Cardiac muscle cell (in vitro differentiated cells and primary cell): Measurements from ENCODE around the gene MAP3K12. TPM values are rescaled to one million over a fixed set of nuclear protein-coding genes. Genes with fewer than 3 reads are reported as not detected.
A peak's percentile ranks its signal among the peaks of the same experiment; 100 is the strongest.
"Not testable (repeated sequence)": the region's sequence is repeated elsewhere in the genome, so short reads cannot be mapped to it uniquely, and the experiment has no call there.

ENCODE experiments used
- DNase-seq, 2 donors: peaks; one replicate each; pipeline versions ENCODE4 v3.0.0 to v3.0.0-alpha.2; 2010 to 2017; ENCODE audit warnings: low read depth in 1 of 2, low spot score in 1 of 2
- H3K27ac ChIP-seq: fragments of 200-600 bp; sonication (generic); 2 replicates; pipeline ENCODE4 v1.5.1; 2016
- H3K27me3 ChIP-seq: fragments of 200-600 bp; sonication (generic); 2 replicates; pipeline ENCODE4 v1.6.0; 2016; ENCODE audit warnings: control low read depth
- H3K36me3 ChIP-seq: fragments of 200-600 bp; sonication (generic); 2 replicates; pipeline ENCODE4 v1.5.1; 2016; ENCODE audit warnings: control low read depth
- H3K4me1 ChIP-seq: fragments of 200-600 bp; sonication (generic); 2 replicates; pipeline ENCODE4 v1.8.1; 2017; ENCODE audit warnings: low read depth, mild to moderate bottlenecking, mixed run types
- H3K4me3 ChIP-seq: fragments of 200-600 bp; sonication (generic); 2 replicates; pipeline ENCODE4 v1.5.1; 2016; ENCODE audit warnings: mild to moderate bottlenecking
- H3K9me3 ChIP-seq: fragments of 200-600 bp; sonication (generic); 2 replicates; pipeline ENCODE4 v1.5.1; 2017; ENCODE audit warnings: low read depth, mild to moderate bottlenecking, control low read depth
- polyA plus RNA-seq: library from polyadenylated mRNA; unstranded; fragments of >200 nt; fragmentation: Nextera tagmentation; extraction: Ambion mirVana; gene quantifications from 2 replicates; pipeline ENCODE4 v1.2.1, GENCODE V29; 2016
- total RNA-seq: library from RNA; depleted of rRNA; stranded (reverse); fragments of >200 nt; gene quantifications from 2 replicates; pipeline ENCODE4 v1.2.3, GENCODE V29; 2016
- TF ChIP-seq, protein P1 (sequence below): IDR thresholded peaks from 2 replicates; pipeline ENCODE4 v1.5.1; 2012; ENCODE audit warnings: low read depth, mild to moderate bottlenecking, low read length

The MAP3K12 gene
- total and polyA plus RNA-seq, 2 experiments from 2014 or later = 15.1 to 26.1 TPM

DNA sequence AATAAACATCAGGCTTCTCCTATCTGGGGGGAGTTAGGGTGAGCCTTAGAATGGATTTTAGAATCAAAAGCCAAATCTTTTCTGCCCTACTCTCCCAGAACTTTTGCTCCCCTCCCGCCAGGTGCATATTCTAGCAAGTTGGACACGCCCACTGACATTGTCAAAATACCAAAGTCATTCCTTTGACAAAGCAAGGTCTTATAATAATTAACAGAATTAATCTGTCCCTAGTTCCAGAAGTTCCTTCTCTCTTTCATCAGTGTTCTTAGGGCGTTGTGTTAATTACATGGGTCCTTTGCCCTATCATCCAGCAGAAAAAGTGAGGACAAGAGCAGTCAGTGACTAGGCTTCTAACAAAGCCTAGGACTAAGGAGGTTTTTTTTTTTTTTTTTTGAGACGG is 55.3 kb downstream of the MAP3K12 start:
- Histone ChIP-seq H3K4me1 (peaks cover 5% of the 10 kb centered on the region), H3K36me3 (no peaks in the 10 kb centered on the region), H3K27me3 (no peaks in the 10 kb centered on the region), H3K27ac (no peak overlapping the region), H3K9me3 (no peaks in the 10 kb centered on the region), H3K4me3 (no peak overlapping the region)
- TF ChIP-seq, protein P1, sequence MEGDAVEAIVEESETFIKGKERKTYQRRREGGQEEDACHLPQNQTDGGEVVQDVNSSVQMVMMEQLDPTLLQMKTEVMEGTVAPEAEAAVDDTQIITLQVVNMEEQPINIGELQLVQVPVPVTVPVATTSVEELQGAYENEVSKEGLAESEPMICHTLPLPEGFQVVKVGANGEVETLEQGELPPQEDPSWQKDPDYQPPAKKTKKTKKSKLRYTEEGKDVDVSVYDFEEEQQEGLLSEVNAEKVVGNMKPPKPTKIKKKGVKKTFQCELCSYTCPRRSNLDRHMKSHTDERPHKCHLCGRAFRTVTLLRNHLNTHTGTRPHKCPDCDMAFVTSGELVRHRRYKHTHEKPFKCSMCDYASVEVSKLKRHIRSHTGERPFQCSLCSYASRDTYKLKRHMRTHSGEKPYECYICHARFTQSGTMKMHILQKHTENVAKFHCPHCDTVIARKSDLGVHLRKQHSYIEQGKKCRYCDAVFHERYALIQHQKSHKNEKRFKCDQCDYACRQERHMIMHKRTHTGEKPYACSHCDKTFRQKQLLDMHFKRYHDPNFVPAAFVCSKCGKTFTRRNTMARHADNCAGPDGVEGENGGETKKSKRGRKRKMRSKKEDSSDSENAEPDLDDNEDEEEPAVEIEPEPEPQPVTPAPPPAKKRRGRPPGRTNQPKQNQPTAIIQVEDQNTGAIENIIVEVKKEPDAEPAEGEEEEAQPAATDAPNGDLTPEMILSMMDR = no peak
- DNase-seq = no peak

DNA sequence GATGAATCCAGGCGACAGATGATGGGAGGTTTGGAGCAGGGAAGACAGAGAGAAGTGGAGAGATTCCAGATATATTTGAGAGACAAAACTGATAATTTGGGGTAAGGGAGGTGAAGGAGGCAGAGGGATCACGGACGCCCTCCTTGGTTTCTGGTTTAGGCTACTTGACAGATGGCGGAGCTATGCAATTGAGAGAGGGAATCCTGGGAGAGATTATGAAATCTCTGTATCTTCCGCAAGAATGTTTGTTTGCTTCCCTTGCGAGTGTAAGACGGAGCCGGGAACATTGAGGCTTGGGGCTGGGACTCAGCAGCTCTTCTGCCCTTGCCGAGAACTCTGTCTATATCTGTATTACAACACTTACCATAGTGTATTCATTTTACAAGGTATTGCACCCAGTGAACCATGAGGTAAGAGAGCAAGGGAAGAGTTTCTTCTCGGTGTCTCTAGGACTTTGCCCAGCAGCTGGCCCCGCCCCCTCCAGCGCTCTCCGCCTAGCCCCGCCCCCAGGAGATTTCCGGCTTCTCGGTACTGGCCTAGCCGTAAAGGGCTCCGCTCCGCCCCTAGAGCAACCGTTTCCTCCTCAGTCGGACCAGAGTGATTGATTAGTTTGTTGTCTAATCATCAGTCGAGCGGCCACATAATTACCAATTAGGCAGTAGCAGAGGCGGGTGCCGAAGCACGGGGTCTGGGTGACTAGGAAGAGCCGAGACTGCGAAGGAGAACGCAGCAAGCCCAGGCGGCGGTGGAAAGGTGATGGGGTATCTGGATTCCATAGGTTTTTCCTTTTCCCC is 58.0 kb downstream of the MAP3K12 start, which contains the start of gene PRR13:
Gene PRR13 (plus strand): TSS at position 695 of the 794 bp plus-strand sequence. CDS start 981 bp downstream, outside the sequence.
- no peaks in the 10 kb centered on the region for H3K9me3 ChIP-seq
- H3K4me3 ChIP-seq = peak within 1 kb of the TSS; percentile 80
- DNase-seq = peak; percentile 100
- H3K27me3 ChIP-seq = no peaks in the 10 kb centered on the region
- H3K27ac ChIP-seq = peak within 1 kb of the TSS; percentile 93
- peaks cover 5% of the 10 kb centered on the region for H3K4me1 ChIP-seq
- TF ChIP-seq, protein P1 = no peak
- H3K36me3 ChIP-seq = no peaks in the 10 kb centered on the region

GRCh38 chr12:53439582-53439981 is 59.7 kb downstream of the MAP3K12 start:
- not testable (repeated sequence) for DNase-seq, H3K27ac ChIP-seq, H3K4me1 ChIP-seq

GRCh38 chr12:53435326-53435725 is 63.9 kb downstream of the MAP3K12 start:
- H3K27ac ChIP-seq, DNase-seq, H3K36me3 ChIP-seq, H3K4me3 ChIP-seq, H3K27me3 ChIP-seq, H3K4me1 ChIP-seq, H3K9me3 ChIP-seq: not testable (repeated sequence)

More at GRCh38 chr12:53439582-53439981, 59.7 kb downstream of the MAP3K12 start:
- not testable (repeated sequence) for H3K27me3 ChIP-seq, H3K4me3 ChIP-seq, H3K36me3 ChIP-seq, H3K9me3 ChIP-seq

GRCh38 chr12:53431187-53431586 is 68.1 kb downstream of the MAP3K12 start:
- H3K4me1 ChIP-seq = peaks cover 31% of the 10 kb centered on the region
- H3K4me3 ChIP-seq = no peak overlapping the region
- TF ChIP-seq, protein P1 = no peak
- H3K27ac ChIP-seq = peak overlapping the region; percentile 60
- no peak for DNase-seq
- H3K9me3 ChIP-seq = no peaks in the 10 kb centered on the region
- H3K27me3 ChIP-seq = no peaks in the 10 kb centered on the region
- H3K36me3 ChIP-seq = no peaks in the 10 kb centered on the region

GRCh38 chr12:53430116-53430515 is 69.1 kb downstream of the MAP3K12 start:
- Histone ChIP-seq H3K4me3 (no peak overlapping the region), H3K4me1 (peaks cover 42% of the 10 kb centered on the region), H3K27ac (no peak overlapping the region), H3K9me3 (no peaks in the 10 kb centered on the region), H3K27me3 (no peaks in the 10 kb centered on the region), H3K36me3 (no peaks in the 10 kb centered on the region)
- no peak for DNase-seq
- TF ChIP-seq, protein P1 = no peak

Other genes with a start within 250 kb of the MAP3K12 start
- 7.8 and 23.9 TPM in 2 replicates for gene ESPL1, start 231.2 kb downstream of the MAP3K12 start, total RNA-seq
- 1.3 and 4.8 TPM in 2 replicates for gene ESPL1, start 231.2 kb downstream of the MAP3K12 start, polyA plus RNA-seq
- gene PFDN5, start 203.9 kb downstream of the MAP3K12 start, total RNA-seq = 435 and 511 TPM in 2 replicates
- gene PFDN5, start 203.9 kb downstream of the MAP3K12 start, polyA plus RNA-seq = 548 and 553 TPM in 2 replicates
- 69.5 and 71.0 TPM in 2 replicates for gene MYG1, start 199.8 kb downstream of the MAP3K12 start, total RNA-seq
- 73.3 and 75.4 TPM in 2 replicates for gene MYG1, start 199.8 kb downstream of the MAP3K12 start, polyA plus RNA-seq
- gene AAAS, start 177.8 kb downstream of the MAP3K12 start, total RNA-seq = 117 and 119 TPM in 2 replicates
- 138 and 140 TPM in 2 replicates for gene AAAS, start 177.8 kb downstream of the MAP3K12 start, polyA plus RNA-seq
- gene SP7, start 163.1 kb downstream of the MAP3K12 start, total RNA-seq = 0.14 and 0.39 TPM in 2 replicates
- gene SP7, start 163.1 kb downstream of the MAP3K12 start, polyA plus RNA-seq = 0.45 TPM in 1 of 2 replicates, not detected in the other
- gene SP1, start 119.3 kb downstream of the MAP3K12 start, total RNA-seq = 43.7 and 53.0 TPM in 2 replicates
- gene SP1, start 119.3 kb downstream of the MAP3K12 start, polyA plus RNA-seq = 11.4 and 12.9 TPM in 2 replicates
- 39.8 and 60.0 TPM in 2 replicates for gene AMHR2, start 75.6 kb downstream of the MAP3K12 start, total RNA-seq
- gene AMHR2, start 75.6 kb downstream of the MAP3K12 start, polyA plus RNA-seq = 53.4 and 57.3 TPM in 2 replicates
- 42.9 and 48.3 TPM in 2 replicates for gene PRR13, start 57.7 kb downstream of the MAP3K12 start, total RNA-seq
- gene PRR13, start 57.7 kb downstream of the MAP3K12 start, polyA plus RNA-seq = 169 and 190 TPM in 2 replicates
- gene PCBP2, start 47.4 kb downstream of the MAP3K12 start, total RNA-seq = 213 and 326 TPM in 2 replicates
- gene PCBP2, start 47.4 kb downstream of the MAP3K12 start, polyA plus RNA-seq = 114 and 146 TPM in 2 replicates
- 58.3 and 68.1 TPM in 2 replicates for gene TARBP2, start 1.8 kb upstream of the MAP3K12 start, total RNA-seq
- gene TARBP2, start 1.8 kb upstream of the MAP3K12 start, polyA plus RNA-seq = 69.2 and 79.8 TPM in 2 replicates
- not detected in 2 replicates for gene NPFF, start 8.0 kb upstream of the MAP3K12 start, total RNA-seq
- gene NPFF, start 8.0 kb upstream of the MAP3K12 start, polyA plus RNA-seq = not detected in 2 replicates
- 8.7 and 9.1 TPM in 2 replicates for gene ATF7, start 126.9 kb upstream of the MAP3K12 start, total RNA-seq
- gene ATF7, start 126.9 kb upstream of the MAP3K12 start, polyA plus RNA-seq = 13.8 and 17.8 TPM in 2 replicates
- 703 and 923 TPM in 2 replicates for gene ATP5MC2, start 176.6 kb upstream of the MAP3K12 start, total RNA-seq
- 703 and 802 TPM in 2 replicates for gene ATP5MC2, start 176.6 kb upstream of the MAP3K12 start, polyA plus RNA-seq
- 116 and 187 TPM in 2 replicates for gene CALCOCO1, start 228.0 kb upstream of the MAP3K12 start, total RNA-seq
- 128 and 176 TPM in 2 replicates for gene CALCOCO1, start 228.0 kb upstream of the MAP3K12 start, polyA plus RNA-seq